Loucy (cell line): ENCODE data around the gene PTGDR2.
A peak's percentile ranks its signal among the peaks of the same experiment; 100 is the strongest.

Experiments used
- H2AFZ ChIP-seq: fragments of 200-600 bp; sonication (generic); 2 replicates; pipeline ENCODE4 v1.6.0; 2016; ENCODE audit warnings: antibody characterized with exemption, mild to moderate bottlenecking, low read length, moderate library complexity
- H3F3A ChIP-seq: fragments of 200-600 bp; 2 replicates; pipeline ENCODE4 v1.6.0; 2016; ENCODE audit warnings: antibody characterized with exemption, low read depth, mild to moderate bottlenecking
- H3K27me3 ChIP-seq: fragments of 200-600 bp; sonication (generic); 2 replicates; pipeline ENCODE4 v1.6.1; 2014; ENCODE audit warnings: low read length, mild to moderate bottlenecking; ENCODE audit not compliant: insufficient read depth, poor library complexity, severe bottlenecking
- H3K36me3 ChIP-seq: fragments of 200-600 bp; sonication (generic); 2 replicates; pipeline ENCODE4 v1.6.1; 2016; ENCODE audit warnings: low read length; ENCODE audit not compliant: insufficient read depth
- H3K4me1 ChIP-seq: fragments of 200-600 bp; sonication (generic); 2 replicates; pipeline ENCODE4 v1.5.1; 2014; ENCODE audit warnings: low read length, mild to moderate bottlenecking; ENCODE audit not compliant: insufficient read depth, poor library complexity, severe bottlenecking
- H3K4me2 ChIP-seq: fragments of 200-600 bp; sonication (generic); 2 replicates; pipeline ENCODE4 v1.6.0; 2014; ENCODE audit warnings: antibody characterized with exemption, low read length, low read depth, mild to moderate bottlenecking; ENCODE audit not compliant: poor library complexity, severe bottlenecking
- H3K4me3 ChIP-seq: fragments of 200-600 bp; sonication (generic); 2 replicates; pipeline ENCODE4 v1.5.1; 2014; ENCODE audit warnings: low read length, mild to moderate bottlenecking, mixed read lengths; ENCODE audit not compliant: poor library complexity, severe bottlenecking
- H3K79me2 ChIP-seq: fragments of 200-600 bp; sonication (generic); 2 replicates; pipeline ENCODE4 v1.6.1; 2014; ENCODE audit warnings: low read length; ENCODE audit not compliant: insufficient read depth
- H3K9ac ChIP-seq: fragments of 200-600 bp; sonication (generic); 2 replicates; pipeline ENCODE4 v1.6.0; 2014; ENCODE audit warnings: mild to moderate bottlenecking, low read depth, low read length, moderate library complexity; ENCODE audit not compliant: poor library complexity, severe bottlenecking
- H3K9me2 ChIP-seq: fragments of 200-600 bp; sonication (generic); replicated peaks from 2 replicates; pipeline ENCODE4 v1.6.1; 2016; ENCODE audit warnings: low read depth, low read length, mixed read lengths
- H3K9me3 ChIP-seq: fragments of 200-600 bp; sonication (generic); 2 replicates; pipeline ENCODE4 v1.6.1; 2014; ENCODE audit warnings: mild to moderate bottlenecking, antibody characterized with exemption, low read length, low read depth; ENCODE audit not compliant: insufficient read depth
- H4K20me1 ChIP-seq: fragments of 200-600 bp; sonication (generic); 2 replicates; pipeline ENCODE4 v1.6.0; 2014; ENCODE audit warnings: antibody characterized with exemption, low read length, mild to moderate bottlenecking; ENCODE audit not compliant: insufficient read depth, poor library complexity, severe bottlenecking
- EZH2phosphoT487 ChIP-seq: fragments of 200-600 bp; IDR thresholded peaks from 2 replicates; pipeline ENCODE4 v1.6.1; 2018; ENCODE audit warnings: antibody characterized with exemption, mild to moderate bottlenecking, moderate library complexity, borderline replicate concordance
- TF ChIP-seq, protein P1 (sequence below): fragments of 200-600 bp; sonication (generic); conservative IDR thresholded peaks from 2 replicates; pipeline ENCODE4 v1.5.1; 2014; ENCODE audit warnings: mild to moderate bottlenecking, antibody characterized with exemption, low read length

Gene PTGDR2

DNA sequence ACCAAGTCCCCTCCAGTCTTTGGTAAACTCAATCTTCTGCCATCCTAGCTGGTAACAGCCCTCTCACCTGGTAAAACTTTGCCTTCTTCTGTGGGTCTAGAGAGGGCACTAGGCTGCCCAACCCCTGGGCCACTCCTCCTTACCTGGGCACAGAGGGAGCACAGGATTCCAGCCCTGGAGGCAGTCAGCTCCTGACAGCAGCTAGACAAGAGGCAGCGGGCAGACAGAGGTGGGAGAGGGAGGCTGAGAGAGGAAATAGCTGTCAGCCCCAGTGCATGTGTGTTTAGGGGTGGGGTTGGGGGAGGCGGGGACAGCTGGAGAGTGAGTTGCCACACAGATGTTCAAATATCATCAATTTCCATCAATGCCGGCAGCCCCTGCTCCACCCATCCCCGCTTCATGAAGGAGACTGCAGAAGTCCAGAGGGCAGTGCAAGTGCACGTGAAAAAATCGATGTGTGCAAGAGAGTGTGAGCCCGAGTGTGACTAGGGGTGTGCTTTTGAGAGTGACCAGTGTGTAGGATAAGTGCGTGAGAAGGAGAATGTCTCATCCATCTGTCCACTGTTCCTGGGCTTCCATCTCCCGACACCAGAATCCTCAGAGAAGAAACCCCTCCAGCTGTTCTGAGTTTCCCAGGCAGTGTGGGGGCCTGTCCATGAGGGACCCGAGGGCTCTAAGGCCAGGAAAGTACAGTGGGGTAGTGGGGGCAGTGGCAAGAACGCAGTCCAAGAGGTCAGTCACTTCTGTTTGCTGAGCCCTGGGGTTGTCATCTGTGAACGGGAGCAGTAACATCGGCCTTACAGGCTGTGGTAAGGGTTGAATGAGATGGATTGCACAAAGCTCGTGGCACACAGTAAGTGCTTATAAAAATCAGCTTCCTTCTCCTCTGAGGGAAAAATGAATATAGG is at the start of gene PTGDR2:
Gene PTGDR2 (minus strand): TSS at position 225 of the 908 bp plus-strand sequence. CDS start 2,228 bp downstream, outside the sequence.
- Histone ChIP-seq H3K27me3 (no peaks in the 10 kb centered on the region), H3K9me3 (no peaks in the 10 kb centered on the region), H4K20me1 (no peaks in the 10 kb centered on the region), H3K4me1 (peaks cover 73% of the 10 kb centered on the region), H3K4me2 (peak within 1 kb of the TSS; percentile 89), H3F3A (no peaks in the 10 kb centered on the region), H2AFZ (no peak within 1 kb of the TSS), H3K36me3 (peaks cover 10% of the 10 kb centered on the region; the same call in 1 of the 2 replicates), H3K9me2 (no peaks in the 10 kb centered on the region), H3K4me3 (peak within 1 kb of the TSS; percentile 72), H3K79me2 (peaks cover 45% of the 10 kb centered on the region), H3K9ac (peak within 1 kb of the TSS; percentile 71)
- TF ChIP-seq, protein P1, sequence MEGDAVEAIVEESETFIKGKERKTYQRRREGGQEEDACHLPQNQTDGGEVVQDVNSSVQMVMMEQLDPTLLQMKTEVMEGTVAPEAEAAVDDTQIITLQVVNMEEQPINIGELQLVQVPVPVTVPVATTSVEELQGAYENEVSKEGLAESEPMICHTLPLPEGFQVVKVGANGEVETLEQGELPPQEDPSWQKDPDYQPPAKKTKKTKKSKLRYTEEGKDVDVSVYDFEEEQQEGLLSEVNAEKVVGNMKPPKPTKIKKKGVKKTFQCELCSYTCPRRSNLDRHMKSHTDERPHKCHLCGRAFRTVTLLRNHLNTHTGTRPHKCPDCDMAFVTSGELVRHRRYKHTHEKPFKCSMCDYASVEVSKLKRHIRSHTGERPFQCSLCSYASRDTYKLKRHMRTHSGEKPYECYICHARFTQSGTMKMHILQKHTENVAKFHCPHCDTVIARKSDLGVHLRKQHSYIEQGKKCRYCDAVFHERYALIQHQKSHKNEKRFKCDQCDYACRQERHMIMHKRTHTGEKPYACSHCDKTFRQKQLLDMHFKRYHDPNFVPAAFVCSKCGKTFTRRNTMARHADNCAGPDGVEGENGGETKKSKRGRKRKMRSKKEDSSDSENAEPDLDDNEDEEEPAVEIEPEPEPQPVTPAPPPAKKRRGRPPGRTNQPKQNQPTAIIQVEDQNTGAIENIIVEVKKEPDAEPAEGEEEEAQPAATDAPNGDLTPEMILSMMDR: no peak
- no peak for TF ChIP-seq EZH2phosphoT487

- peaks cover 37% of the 10 kb centered on the region for H3K4me1 ChIP-seq
- TF ChIP-seq, protein P1: no peak
- no peak for TF ChIP-seq EZH2phosphoT487
- peaks cover 34% of the 10 kb centered on the region; the same call in 1 of the 2 replicates for H3K36me3 ChIP-seq
- no peaks in the 10 kb centered on the region for H3K9me2 ChIP-seq
- H3K27me3 ChIP-seq: no peaks in the 10 kb centered on the region
- H3F3A ChIP-seq: peaks cover under 1% of the 10 kb centered on the region; the same call in 1 of the 2 replicates
- H3K4me2 ChIP-seq: peak overlapping the region; percentile 100
- H3K4me3 ChIP-seq: peak overlapping the region; percentile 99
- H4K20me1 ChIP-seq: peaks cover 37% of the 10 kb centered on the region
- peaks cover 53% of the 10 kb centered on the region for H3K79me2 ChIP-seq
- no peak overlapping the region for H2AFZ ChIP-seq
- peak overlapping the region; percentile 98 for H3K9ac ChIP-seq
- no peaks in the 10 kb centered on the region for H3K9me3 ChIP-seq
Measured at GRCh38 chr11:60905047-60905446, 49.3 kb upstream of the PTGDR2 start.

DNA sequence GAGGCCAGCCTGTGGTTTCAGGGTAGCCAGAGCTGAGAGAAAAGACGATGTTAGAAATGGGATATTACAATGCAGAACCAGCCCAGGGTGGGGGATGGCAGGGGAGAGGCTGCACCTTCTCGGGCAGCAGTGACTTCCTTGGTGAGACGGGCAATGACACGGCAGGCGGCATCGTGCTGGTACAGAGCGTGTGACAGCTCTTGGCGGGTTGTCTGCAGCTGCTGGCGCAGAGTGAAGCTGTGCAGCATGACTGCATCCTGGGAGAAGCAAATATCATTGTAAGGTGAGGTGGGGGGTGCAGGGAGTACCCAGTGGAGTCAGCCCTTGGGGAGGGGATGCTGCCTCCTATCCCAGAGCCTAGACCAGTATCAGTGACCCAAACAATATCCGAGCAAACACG is 46.9 kb upstream of the PTGDR2 start:
- no peak overlapping the region for H3K4me2 ChIP-seq
- no peaks in the 10 kb centered on the region for H3K27me3 ChIP-seq
- peaks cover 58% of the 10 kb centered on the region; the same call in 1 of the 2 replicates for H3K36me3 ChIP-seq
- H3K4me1 ChIP-seq: peaks cover 37% of the 10 kb centered on the region
- no peak overlapping the region for H3K4me3 ChIP-seq
- no peaks in the 10 kb centered on the region for H3K9me3 ChIP-seq
- TF ChIP-seq, protein P1: no peak
- TF ChIP-seq EZH2phosphoT487: no peak
- H3K9me2 ChIP-seq: no peaks in the 10 kb centered on the region
- H3K9ac ChIP-seq: peak overlapping the region; percentile 98
- peaks cover 53% of the 10 kb centered on the region for H3K79me2 ChIP-seq
- H2AFZ ChIP-seq: no peak overlapping the region
- H3F3A ChIP-seq: peaks cover 4% of the 10 kb centered on the region; the same call in 1 of the 2 replicates
- peaks cover 43% of the 10 kb centered on the region for H4K20me1 ChIP-seq
